GM19240 (cell line): ENCODE results near the gene PATZ1.
"Not testable (repeated sequence)": the region's sequence is repeated elsewhere in the genome, so short reads cannot be mapped to it uniquely, and the experiment has no call there.

Source experiments
- DNase-seq: peaks from one replicate; pipeline ENCODE4 v3.0.0; 2011; ENCODE audit warnings: low spot score; ENCODE audit not compliant: insufficient read length

The PATZ1 gene

DNA sequence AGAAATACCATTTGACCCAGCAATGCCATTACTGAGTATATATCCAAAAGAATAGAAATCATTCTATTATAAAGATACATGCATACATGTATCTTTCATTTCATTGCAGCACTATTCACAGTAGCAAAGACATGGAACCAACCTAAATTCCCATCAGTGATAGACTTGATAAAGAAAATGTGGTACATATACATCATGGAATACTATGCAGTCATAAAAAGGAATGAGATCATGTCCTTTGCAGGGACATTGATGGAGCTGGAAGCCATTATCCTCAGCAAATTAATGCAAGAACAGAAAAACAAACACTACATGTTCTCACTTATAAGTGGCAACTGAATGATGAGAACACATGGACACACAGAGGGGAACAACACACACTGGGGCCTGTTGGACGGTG, 31.9 kb downstream of the PATZ1 start:
- not testable (repeated sequence) for DNase-seq

DNA sequence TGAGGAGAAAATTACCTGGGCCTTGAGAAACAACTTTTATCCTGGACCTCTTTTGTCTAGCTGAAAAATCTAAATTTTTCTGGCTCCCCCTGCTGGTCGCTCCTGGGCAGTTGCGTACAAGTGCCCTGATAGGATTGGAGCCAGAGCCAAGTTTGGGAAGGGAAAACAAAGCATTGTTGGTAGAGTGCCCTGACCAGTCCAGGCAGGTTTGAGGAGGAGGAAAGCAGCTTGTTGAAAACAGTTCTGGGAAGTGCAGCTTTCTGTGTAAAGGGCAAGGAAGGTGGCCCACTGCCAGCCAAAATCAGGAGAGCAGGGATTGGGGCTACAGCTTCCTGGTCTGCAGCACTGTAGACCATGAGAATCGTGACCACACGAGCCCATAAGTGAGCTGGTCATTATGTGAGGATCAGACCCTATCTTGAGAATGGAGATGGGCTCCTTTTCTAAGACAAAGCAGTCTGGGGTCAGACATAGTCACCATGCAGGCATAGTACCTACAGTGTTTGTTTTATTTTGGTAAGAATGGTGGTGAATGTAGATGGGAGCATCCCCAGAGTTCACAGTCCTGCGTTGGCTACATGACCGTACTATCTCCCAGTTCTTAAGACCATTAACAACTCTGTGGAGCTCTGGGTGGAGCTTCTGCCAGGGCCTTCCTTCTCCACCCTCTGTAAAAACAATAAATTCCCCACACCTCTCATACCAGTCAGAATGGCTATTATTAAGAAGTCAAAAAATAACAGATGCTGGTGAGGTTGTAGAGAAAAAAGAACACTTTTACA, 32.6 kb downstream of the PATZ1 start:
- DNase-seq = no peak

- DNase-seq = no peak
Measured at GRCh38 chr22:31308181-31308580, 38.0 kb downstream of the PATZ1 start.

DNA sequence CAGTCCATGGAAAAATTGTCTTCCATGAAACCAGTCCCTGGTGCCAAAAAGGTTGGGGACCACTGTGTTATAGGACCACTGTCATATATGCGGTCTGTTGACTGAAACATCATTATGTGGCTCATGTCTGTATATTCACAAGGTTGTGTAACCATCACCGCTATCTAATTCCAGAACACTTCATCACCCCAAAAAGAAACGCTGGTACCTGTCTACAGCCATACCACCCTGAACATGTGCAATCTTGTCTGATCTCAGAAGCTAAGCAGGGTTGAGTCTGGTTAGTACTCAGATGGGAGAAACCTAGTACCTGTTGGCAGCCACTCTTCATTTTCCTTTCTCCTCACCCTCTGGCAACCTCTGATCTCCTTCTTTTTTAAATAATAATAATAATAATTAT, 41.0 kb downstream of the PATZ1 start:
- no peak for DNase-seq

GRCh38 chr22:31302537-31302936, 43.6 kb downstream of the PATZ1 start:
- no peak for DNase-seq

GRCh38 chr22:31302006-31302405, 44.1 kb downstream of the PATZ1 start:
- DNase-seq = no peak

DNA sequence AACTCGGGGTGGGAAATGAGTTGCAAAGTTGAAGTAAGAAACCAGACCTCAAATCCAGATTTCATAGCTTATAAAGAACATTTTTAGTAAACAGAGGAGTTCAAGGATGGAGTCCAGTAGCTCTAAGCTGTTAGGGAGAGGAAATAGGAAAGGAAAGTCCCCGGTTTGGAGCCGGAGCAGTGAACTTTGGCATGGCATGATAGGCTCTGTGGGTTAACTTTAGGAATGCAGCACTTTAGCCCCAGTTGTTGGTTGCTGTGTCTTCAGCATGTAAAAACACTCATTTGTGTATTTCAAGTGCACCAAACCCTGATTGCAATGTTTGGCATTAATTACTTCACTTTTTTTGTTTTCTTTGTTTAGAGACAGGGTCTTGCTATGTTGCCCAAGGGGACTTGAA, 45.2 kb downstream of the PATZ1 start:
- no peak for DNase-seq

DNA sequence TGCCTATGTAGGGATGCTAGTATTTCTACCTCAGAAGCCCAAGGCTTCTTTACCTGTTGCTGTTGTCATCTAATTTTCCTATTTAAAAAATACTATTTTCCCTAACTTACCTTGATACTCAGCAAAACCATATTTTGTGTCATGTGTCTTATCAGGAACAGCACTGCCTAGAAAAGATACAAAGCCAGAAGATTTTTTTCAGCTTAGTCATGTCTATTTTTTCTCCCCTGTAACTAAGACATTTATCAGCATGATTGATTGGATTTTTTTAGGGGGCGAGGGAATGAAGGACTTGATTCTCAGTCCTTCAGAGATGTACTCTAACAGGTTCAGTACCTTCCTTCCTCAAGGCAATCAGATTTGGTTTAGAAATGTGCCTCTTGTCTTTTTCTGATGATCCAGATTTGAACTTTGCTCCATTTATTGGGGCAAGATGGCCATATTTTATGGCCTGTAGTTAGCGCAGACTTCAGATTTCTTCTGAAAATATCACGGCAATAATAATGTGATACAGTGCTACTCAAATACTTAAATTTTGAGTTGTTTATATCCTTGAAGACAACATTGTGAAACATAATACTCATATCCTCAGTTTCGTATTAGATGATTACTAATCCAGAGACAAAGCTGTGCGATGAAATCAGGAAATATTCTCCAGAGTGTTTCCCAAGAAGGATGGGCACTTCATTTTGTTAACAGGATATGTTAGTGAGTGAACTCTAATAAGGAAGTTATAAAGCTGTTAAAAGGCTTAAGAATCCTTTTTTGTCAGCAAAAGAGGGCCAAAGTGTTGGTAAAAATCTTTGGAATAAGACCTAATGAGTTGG, 50.1 kb downstream of the PATZ1 start:
- no peak for DNase-seq

DNA sequence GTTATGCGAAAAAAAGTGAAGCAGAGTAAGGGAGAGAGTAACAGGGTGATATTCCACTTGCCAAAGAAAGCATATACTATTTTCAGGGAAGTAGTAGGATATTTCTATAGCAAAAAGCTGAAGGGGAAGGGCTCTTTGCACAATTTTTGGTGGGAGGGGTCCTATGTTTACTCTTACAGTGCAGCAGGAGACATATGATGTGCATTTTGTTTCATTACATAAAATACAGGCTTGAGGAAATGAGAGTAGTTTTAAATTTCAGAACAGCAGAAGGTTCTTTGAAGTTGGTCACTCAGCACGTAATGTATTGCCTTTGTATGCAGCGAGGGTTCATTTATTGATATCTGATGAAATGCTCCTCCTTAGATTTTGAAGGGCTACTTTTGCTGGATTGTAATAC, 50.8 kb downstream of the PATZ1 start:
- DNase-seq = no peak

- DNase-seq = peak; percentile 48
Measured at GRCh38 chr22:31292236-31292989, 53.7 kb downstream of the PATZ1 start, which contains the start of gene PIK3IP1. Gene PIK3IP1 (minus strand): TSS chr22:31292488. CDS start chr22:31292344, 144 bp downstream.

DNA sequence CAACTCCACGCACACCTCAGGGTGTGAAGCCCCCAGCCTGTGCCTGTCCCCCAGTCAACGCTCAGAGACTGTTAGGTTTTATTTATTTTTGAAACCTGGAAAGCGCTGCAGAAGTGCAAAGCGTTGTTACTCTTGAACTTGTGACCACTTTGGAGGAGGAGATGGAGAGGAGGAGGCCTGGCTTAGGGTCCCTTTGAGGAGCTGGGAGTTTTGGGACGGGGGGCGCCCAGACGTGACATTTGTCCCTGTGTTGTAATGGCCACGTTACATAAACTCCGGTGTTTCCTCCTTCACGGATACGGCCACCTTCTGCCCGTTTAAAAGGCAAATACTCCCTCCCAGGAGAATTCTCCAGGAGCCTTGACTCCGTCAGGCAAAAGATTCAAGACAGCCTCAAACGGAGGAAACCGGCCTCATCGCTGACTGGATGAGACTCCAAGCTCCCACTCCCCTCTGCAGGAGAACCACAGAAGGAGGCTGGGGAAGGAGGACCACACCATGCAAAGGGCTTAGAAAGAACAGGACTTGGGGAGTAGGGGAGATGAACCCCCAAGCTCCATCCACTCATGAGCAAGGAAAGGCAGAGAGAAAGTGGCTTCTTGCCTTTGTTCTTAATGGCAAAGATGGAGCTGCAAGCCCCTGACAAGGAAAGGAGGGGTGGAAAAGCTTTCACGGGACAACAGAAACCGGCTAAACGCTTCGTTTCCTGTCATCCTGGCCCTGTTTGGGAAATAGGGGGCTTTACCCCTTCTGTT, 54.5 kb downstream of the PATZ1 start:
- no peak for DNase-seq

GRCh38 chr22:31290494-31291471, 55.4 kb downstream of the PATZ1 start:
- DNase-seq = peak; percentile 95

DNA sequence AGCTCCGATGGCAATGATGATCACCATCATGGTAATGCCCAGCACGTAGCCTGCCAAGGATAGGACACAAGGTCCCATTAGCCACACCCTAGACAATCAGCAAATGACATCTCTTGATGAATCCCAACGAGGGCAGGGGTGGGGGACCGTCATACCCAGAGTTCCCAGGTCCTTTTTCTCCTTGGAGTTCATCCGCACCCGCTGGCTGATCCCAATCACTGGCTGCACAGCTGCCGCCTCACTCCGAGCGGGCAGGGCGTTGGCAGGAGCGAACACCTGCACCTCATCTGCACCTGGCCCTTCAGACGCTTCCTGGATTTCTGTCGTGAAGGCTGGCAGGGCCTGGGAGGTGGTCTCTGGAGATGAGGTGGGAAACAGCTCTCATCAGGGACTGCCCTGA, 56.8 kb downstream of the PATZ1 start:
- DNase-seq = no peak

DNA sequence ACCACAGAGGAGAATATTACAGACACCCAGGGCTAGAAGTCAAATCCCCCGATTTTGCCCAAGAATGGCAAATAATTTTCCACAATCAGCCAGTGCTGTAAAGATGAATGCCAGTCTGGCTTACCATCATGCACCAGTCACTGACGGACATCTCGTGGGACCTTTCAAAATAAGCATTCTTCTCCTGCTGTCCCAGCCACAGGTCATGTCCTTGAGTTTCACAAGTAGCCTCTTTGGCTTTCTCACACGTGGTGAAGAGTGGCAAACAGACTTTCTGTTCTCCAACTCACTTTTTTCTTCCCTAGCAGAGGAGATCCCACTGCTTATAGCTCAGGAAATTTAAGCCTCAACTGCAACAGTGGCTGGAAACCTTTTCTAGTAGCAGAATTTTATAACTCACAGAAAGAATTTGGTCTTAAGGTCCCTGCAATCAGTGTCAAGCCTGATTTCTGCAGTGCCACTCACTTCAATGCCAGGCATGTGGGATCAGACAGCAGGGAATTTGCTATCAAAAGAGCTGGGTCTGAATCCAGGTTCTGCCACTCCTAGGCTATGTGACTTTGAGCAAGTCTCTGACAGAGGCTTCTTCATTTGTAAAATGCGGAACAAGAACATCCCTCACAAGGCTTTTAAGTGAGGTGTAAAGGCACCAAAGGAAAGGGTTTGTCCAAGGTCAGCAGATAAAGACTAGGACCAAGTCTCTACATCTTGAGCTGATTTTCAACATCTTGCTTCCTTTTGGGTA, 57.5 kb downstream of the PATZ1 start:
- DNase-seq = no peak

DNA sequence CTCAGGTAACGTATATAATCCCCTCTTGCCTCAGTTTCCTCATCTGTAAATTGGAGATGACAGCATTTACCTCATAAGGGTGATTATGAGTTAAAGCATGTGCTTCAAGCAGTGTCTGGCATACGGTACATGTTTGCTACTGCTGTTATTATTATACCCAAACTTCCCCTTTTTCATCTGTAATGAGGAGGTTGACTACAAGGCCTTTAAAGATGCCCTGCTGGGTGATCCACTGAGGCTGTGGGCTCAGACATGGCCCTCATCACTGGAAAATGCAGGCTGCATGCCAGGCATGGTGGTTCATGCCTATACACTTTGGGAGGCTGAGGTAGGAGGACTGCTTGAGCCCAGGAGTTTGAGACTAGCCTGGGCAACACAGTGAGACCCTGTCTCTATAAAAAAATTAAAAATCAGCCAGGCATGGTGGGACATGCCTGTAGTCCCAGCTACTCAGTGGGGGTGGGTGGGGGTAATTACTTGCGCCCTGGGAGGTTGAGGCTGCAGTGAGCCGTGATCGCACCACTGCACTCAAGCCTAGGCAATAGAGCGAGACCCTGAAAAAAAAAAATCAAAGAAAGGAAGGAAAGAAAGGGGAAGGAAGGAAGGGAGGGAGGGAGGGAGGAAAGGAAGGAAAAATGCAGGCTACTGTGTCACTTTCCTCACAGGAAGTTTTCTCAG, 58.2 kb downstream of the PATZ1 start:
- no peak for DNase-seq

- DNase-seq = no peak
Measured at GRCh38 chr22:31286360-31287255, 59.5 kb downstream of the PATZ1 start.

GRCh38 chr22:31284281-31285155, 61.6 kb downstream of the PATZ1 start:
- DNase-seq = no peak
